ENCODE data around the gene SHMT2.

Gene SHMT2

GRCh38 chr12:57196956-57197355, 32.6 kb upstream of the SHMT2 start:
- no peak for DNase-seq (ENCODE audit: low read depth, low spot score)

GRCh38 chr12:57198329-57198728, 31.2 kb upstream of the SHMT2 start:
- DNase-seq (ENCODE audit: low read depth, low spot score) = no peak

- no peak for DNase-seq (ENCODE audit: low read depth, low spot score)
Measured at GRCh38 chr12:57199191-57199590, 30.3 kb upstream of the SHMT2 start.

GRCh38 chr12:57200497-57200896, 29.0 kb upstream of the SHMT2 start:
- no peak for DNase-seq (ENCODE audit: low read depth, low spot score)

GRCh38 chr12:57201219-57201618, 28.3 kb upstream of the SHMT2 start:
- no peak for DNase-seq (ENCODE audit: low read depth, low spot score)

- DNase-seq (ENCODE audit: low read depth, low spot score) = no peak
Measured at GRCh38 chr12:57201631-57202030, 27.9 kb upstream of the SHMT2 start.

GRCh38 chr12:57202321-57202720, 27.2 kb upstream of the SHMT2 start:
- no peak for DNase-seq (ENCODE audit: low read depth, low spot score)

- no peak for DNase-seq (ENCODE audit: low read depth, low spot score)
Measured at GRCh38 chr12:57203201-57203600, 26.3 kb upstream of the SHMT2 start.

- DNase-seq (ENCODE audit: low read depth, low spot score) = no peak
Measured at GRCh38 chr12:57203791-57204190, 25.7 kb upstream of the SHMT2 start.

GRCh38 chr12:57204454-57204853, 25.1 kb upstream of the SHMT2 start:
- no peak for DNase-seq (ENCODE audit: low read depth, low spot score)

GRCh38 chr12:57205186-57205585, 24.3 kb upstream of the SHMT2 start:
- DNase-seq (ENCODE audit: low read depth, low spot score) = no peak

GRCh38 chr12:57205931-57206330, 23.6 kb upstream of the SHMT2 start:
- no peak for DNase-seq (ENCODE audit: low read depth, low spot score)

- DNase-seq (ENCODE audit: low read depth, low spot score) = no peak
Measured at GRCh38 chr12:57207731-57208630, 21.5 kb upstream of the SHMT2 start.

GRCh38 chr12:57208631-57209282, 20.8 kb upstream of the SHMT2 start:
- DNase-seq (ENCODE audit: low read depth, low spot score) = no peak

GRCh38 chr12:57209916-57210315, 19.6 kb upstream of the SHMT2 start:
- no peak for DNase-seq (ENCODE audit: low read depth, low spot score)

- DNase-seq (ENCODE audit: low read depth, low spot score) = no peak
Measured at GRCh38 chr12:57210461-57210860, 19.1 kb upstream of the SHMT2 start.

- DNase-seq (ENCODE audit: low read depth, low spot score) = no peak
Measured at GRCh38 chr12:57210926-57211692, 18.4 kb upstream of the SHMT2 start.

- no peak for DNase-seq (ENCODE audit: low read depth, low spot score)
Measured at GRCh38 chr12:57211791-57212700, 17.5 kb upstream of the SHMT2 start.

GRCh38 chr12:57212701-57213057, 16.8 kb upstream of the SHMT2 start:
- DNase-seq (ENCODE audit: low read depth, low spot score) = no peak

GRCh38 chr12:57213058-57213715, 16.3 kb upstream of the SHMT2 start:
- peak; percentile 67 for DNase-seq (ENCODE audit: low read depth, low spot score)
